Measurements from ENCODE around the gene FOXL3. TPM values are rescaled to one million over a fixed set of nuclear protein-coding genes. Genes with fewer than 3 reads are reported as not detected.

The FOXL3 gene
- total and polyA plus RNA-seq, 12 donors: not detected

- Histone ChIP-seq H3K27ac (no peak overlapping the region), H3K4me3 (no peak overlapping the region), H3K36me3 (no peaks in the 10 kb centered on the region), H3K9me3 (peaks cover 0 to 6% (median 0%) of the 10 kb centered on the region in 11 donors), H3K4me1 (peaks cover 0 to 18% (median 0%) of the 10 kb centered on the region in 9 donors), H3K27me3 (peaks cover 0 to 13% (median 4%) of the 10 kb centered on the region in 7 donors)
- ATAC-seq (no peak), DNase-seq (no peak)
- intact Hi-C loops (cut with DNase I): loop anchor here in 6 of 10 donors (5.0 to 10.0 kb wide), 5 partner anchors 310 to 548 kb away; partner anchors contain the start of gene GET4 (in 2 of the 6)
- TF ChIP-seq CTCF (IDR thresholded peaks at IDR 0.05): no peak
- WGBS, 2 donors: 48% methylated on average over 6 of the region's 6 CpGs
Measured at GRCh38 chr7:326809-327232, 36.9 kb downstream of the FOXL3 start.

- DNase-seq (no peak), ATAC-seq (no peak)
- intact Hi-C loops (cut with DNase I): loop anchor here in 6 of 10 donors (5.0 to 10.0 kb wide), 5 partner anchors 310 to 547 kb away; partner anchors contain the start of gene GET4 (in 2 of the 6)
- Histone ChIP-seq H3K4me3 (no peak overlapping the region), H3K4me1 (peaks cover under 1 to 16% (median 2%) of the 10 kb centered on the region in 9 donors), H3K36me3 (no peaks in the 10 kb centered on the region), H3K9me3 (peaks cover 0 to 6% (median 0%) of the 10 kb centered on the region in 11 donors), H3K27ac (no peak overlapping the region), H3K27me3 (peaks cover 0 to 12% (median 7%) of the 10 kb centered on the region in 7 donors)
- 87% methylated on average over 29 of the region's 29 CpGs for WGBS, 2 donors
- TF ChIP-seq CTCF (IDR thresholded peaks at IDR 0.05): no peak
Measured at GRCh38 chr7:327233-327931, 37.4 kb downstream of the FOXL3 start.

- Histone ChIP-seq H3K4me3 (no peak overlapping the region), H3K27me3 (peaks cover 0 to 14% (median 7%) of the 10 kb centered on the region in 7 donors), H3K9me3 (peaks cover 0 to 6% (median 0%) of the 10 kb centered on the region in 11 donors), H3K4me1 (peaks cover 4 to 20% (median 9%) of the 10 kb centered on the region in 9 donors), H3K36me3 (no peaks in the 10 kb centered on the region), H3K27ac (no peak overlapping the region)
- ATAC-seq (no peak), DNase-seq (no peak)
- intact Hi-C loops (cut with DNase I): loop anchor here in 6 of 10 donors (5.0 to 10.0 kb wide), 5 partner anchors 309 to 547 kb away; partner anchors contain the start of gene GET4 (in 2 of the 6)
- WGBS, 2 donors: 87 to 88% methylated on average over 22 of the region's 22 CpGs
- TF ChIP-seq CTCF (IDR thresholded peaks at IDR 0.05): no peak
Measured at GRCh38 chr7:327991-328702, 38.2 kb downstream of the FOXL3 start.

GRCh38 chr7:329691-330281, 39.8 kb downstream of the FOXL3 start:
- no peak for ATAC-seq
- DNase-seq: no peak
- TF ChIP-seq CTCF (IDR thresholded peaks at IDR 0.05): no peak

More at GRCh38 chr7:329691-330281, 39.8 kb downstream of the FOXL3 start:
- peaks cover 0 to 15% (median 7%) of the 10 kb centered on the region in 7 donors for H3K27me3 ChIP-seq
- intact Hi-C loops (cut with DNase I): loop anchor here in 8 of 10 donors (2.0 to 10.0 kb wide), 10 partner anchors 185 to 545 kb away; partner anchors contain the start of genes PDGFA (in 6 of the 8) and GET4 (in 2 of the 8)
- H3K4me3 ChIP-seq: no peak overlapping the region
- peaks cover 4 to 26% (median 12%) of the 10 kb centered on the region in 9 donors for H3K4me1 ChIP-seq
- H3K9me3 ChIP-seq: peaks cover 0 to 6% (median 0%) of the 10 kb centered on the region in 11 donors
- H3K36me3 ChIP-seq: no peaks in the 10 kb centered on the region
- 89 to 90% methylated on average over 18 of the region's 18 CpGs for WGBS, 2 donors
- H3K27ac ChIP-seq: no peak overlapping the region
